Measurements from ENCODE around the gene CST9.
"Not testable (repeated sequence)": the region's sequence is repeated elsewhere in the genome, so short reads cannot be mapped to it uniquely, and the experiment has no call there.

Gene CST9

DNA sequence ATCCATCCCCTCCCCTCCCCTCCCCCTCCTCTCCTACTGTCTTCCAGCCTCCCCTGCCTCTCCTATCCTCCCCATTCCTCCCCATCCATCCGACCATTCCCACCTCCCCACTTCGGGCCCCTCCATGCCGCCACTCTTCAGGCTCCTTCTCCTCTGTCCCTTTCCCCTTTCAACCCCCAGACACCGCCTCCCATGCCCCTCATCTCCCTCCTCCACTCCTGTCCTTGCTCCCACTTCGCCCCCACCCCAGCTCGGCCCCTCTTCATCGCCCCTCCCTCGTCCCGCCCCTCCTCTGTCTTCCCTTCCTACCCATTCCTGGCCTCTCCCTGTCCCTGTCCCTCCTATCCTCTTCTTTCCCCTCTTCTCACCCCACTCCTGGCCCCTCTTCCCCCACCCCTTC, 32.6 kb upstream of the CST9 start:
- H3K36me3 ChIP-seq (ENCODE audit: control insufficient read depth, insufficient read depth, low read length) = no peaks in the 10 kb centered on the region
- H3K9ac ChIP-seq = no peak overlapping the region
- H3K27ac ChIP-seq = no peak overlapping the region
- no peaks in the 10 kb centered on the region for H3K79me2 ChIP-seq
- no peak overlapping the region for H3K4me2 ChIP-seq (ENCODE audit: low read length)
- H3K4me3 ChIP-seq (ENCODE audit: low read depth, low read length) = no peak overlapping the region
- no peaks in the 10 kb centered on the region for H3K9me3 ChIP-seq (ENCODE audit: control insufficient read depth, low read length)
- no peaks in the 10 kb centered on the region for H3K27me3 ChIP-seq (ENCODE audit: control insufficient read depth, insufficient read depth, low read length)
- peaks cover 7% of the 10 kb centered on the region for H3K4me1 ChIP-seq
- TF ChIP-seq, protein P1, sequence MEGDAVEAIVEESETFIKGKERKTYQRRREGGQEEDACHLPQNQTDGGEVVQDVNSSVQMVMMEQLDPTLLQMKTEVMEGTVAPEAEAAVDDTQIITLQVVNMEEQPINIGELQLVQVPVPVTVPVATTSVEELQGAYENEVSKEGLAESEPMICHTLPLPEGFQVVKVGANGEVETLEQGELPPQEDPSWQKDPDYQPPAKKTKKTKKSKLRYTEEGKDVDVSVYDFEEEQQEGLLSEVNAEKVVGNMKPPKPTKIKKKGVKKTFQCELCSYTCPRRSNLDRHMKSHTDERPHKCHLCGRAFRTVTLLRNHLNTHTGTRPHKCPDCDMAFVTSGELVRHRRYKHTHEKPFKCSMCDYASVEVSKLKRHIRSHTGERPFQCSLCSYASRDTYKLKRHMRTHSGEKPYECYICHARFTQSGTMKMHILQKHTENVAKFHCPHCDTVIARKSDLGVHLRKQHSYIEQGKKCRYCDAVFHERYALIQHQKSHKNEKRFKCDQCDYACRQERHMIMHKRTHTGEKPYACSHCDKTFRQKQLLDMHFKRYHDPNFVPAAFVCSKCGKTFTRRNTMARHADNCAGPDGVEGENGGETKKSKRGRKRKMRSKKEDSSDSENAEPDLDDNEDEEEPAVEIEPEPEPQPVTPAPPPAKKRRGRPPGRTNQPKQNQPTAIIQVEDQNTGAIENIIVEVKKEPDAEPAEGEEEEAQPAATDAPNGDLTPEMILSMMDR (IDR thresholded peaks at IDR 0.05) = no peak
- no peak overlapping the region for H2AFZ ChIP-seq

DNA sequence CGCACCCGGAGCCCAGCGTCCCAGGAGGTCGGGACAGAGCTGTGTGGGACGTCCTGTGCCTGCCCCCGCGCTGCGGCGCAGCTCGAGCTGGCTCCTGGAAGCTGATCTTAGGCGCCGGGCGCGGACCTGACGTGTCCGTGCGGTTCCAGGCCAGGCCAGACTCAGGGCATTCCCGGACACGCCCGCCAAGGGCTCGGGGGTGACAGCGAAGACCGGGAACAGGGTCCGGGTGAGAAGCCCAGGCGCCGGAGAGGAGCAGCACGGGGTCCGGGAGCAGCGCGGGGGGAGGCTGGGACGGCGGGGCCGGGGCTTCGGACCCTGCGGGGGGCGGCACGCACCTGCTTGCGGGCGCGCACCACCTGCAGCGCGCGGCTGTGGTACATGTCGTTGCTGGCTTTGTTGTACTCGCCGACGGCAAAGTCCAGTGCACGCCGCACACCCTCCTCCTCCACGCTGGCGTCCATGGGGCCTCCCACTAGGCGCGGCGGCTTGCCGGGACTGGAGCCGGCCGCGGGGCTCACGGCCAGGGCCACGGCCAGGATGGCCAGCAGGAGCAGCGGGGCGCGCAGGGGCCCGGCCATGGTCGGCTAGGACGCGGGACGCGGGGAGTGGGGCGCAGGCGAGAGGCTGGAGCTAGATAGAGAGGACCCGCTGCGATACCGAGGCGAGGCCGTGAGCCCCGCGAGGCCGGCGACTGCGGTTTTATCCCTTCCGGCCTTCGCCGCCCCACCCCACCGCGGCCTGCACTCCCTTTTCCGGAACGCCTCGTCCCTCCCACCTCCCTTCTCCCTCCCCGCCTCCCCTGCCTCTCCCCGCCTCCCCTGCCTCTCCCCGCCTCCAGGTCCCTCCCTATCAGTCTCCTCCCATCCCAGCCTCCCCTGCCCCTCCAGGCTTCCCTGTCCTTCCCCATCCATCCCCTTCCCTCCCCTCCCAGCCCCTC, 31.8 kb upstream of the CST9 start, which contains the start of gene CST3:
Gene CST3, minus strand, starts transcription at position 674 of the 940 bp plus-strand sequence. Its CDS starts 93 bp downstream, at position 581.
- H3K4me1 ChIP-seq = peaks cover 7% of the 10 kb centered on the region
- no peak within 1 kb of the TSS for H3K9ac ChIP-seq
- H3K4me3 ChIP-seq (ENCODE audit: low read depth, low read length) = peak within 1 kb of the TSS; percentile 51
- peak within 1 kb of the TSS; percentile 99 for H2AFZ ChIP-seq
- no peaks in the 10 kb centered on the region for H3K79me2 ChIP-seq
- no peaks in the 10 kb centered on the region for H3K9me3 ChIP-seq (ENCODE audit: control insufficient read depth, low read length)
- no peaks in the 10 kb centered on the region for H3K27me3 ChIP-seq (ENCODE audit: control insufficient read depth, insufficient read depth, low read length)
- peak within 1 kb of the TSS; percentile 80 for H3K27ac ChIP-seq
- H3K4me2 ChIP-seq (ENCODE audit: low read length) = peak within 1 kb of the TSS; percentile 61
- H3K36me3 ChIP-seq (ENCODE audit: control insufficient read depth, insufficient read depth, low read length) = no peaks in the 10 kb centered on the region
- TF ChIP-seq, protein P1 (IDR thresholded peaks at IDR 0.05) = no peak

DNA sequence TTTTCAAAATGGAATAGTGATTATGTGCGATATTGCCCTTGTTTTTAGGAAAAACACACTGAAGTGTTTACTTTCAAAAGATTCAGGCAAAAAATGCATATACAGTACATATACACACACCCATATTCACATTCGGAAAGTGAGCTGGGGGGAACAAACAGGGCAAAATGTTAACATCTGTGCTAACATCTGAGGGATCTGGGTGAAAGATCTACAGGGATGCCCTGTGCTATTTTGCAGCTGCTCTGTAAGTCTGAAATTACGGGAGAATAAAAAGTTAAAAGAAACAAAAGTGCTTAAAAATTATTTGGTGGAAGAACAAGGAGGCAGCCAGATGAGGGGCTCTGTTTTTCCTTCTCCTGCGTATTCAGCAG, 31.2 kb upstream of the CST9 start:
- H3K79me2 ChIP-seq = no peaks in the 10 kb centered on the region
- TF ChIP-seq, protein P1 (IDR thresholded peaks at IDR 0.05) = no peak
- H2AFZ ChIP-seq = peak overlapping the region; percentile 99
- no peaks in the 10 kb centered on the region for H3K36me3 ChIP-seq (ENCODE audit: control insufficient read depth, insufficient read depth, low read length)
- no peak overlapping the region for H3K27ac ChIP-seq
- H3K9me3 ChIP-seq (ENCODE audit: control insufficient read depth, low read length) = no peaks in the 10 kb centered on the region
- peak overlapping the region; percentile 61 for H3K4me2 ChIP-seq (ENCODE audit: low read length)
- H3K9ac ChIP-seq = no peak overlapping the region
- H3K27me3 ChIP-seq (ENCODE audit: control insufficient read depth, insufficient read depth, low read length) = no peaks in the 10 kb centered on the region
- H3K4me1 ChIP-seq = peaks cover 7% of the 10 kb centered on the region
- H3K4me3 ChIP-seq (ENCODE audit: low read depth, low read length) = peak overlapping the region; percentile 51

DNA sequence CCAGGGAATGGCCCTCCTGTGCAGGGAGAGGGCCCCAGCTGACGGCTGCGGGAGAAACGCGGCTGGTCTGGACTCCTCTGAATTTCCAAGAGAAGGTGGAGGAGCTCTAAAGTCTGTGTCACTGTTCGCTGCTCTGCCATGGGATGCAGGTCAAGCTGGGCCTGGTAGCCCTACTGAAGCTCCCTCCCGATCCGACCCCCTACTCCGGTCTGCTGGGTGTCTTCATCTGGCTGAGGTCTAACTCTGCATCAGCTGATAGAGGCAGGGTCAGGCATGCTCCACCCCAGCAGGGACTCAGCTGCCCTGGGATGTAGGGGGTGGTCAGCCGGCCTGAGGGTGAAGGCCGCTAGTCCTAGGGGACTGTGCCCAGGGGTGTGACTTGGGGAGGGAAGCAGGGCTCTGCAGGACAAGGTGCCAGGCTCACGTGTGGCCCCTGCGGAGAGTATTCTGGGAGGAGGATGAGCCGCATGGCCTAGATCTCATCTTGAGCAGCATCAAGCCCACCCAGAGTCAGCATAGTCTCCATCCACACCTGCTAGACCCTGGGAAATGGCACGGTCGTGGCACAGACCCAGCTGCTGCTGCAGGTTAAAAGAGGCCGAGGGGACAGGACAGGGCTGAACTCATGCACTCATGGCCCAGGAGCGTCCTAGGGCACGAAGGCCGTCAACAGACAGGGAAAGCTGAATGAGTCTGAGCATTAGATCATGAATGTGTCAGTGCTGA, 30.6 kb upstream of the CST9 start:
- H3K4me1 ChIP-seq = peaks cover 7% of the 10 kb centered on the region
- peak overlapping the region; percentile 51 for H3K4me3 ChIP-seq (ENCODE audit: low read depth, low read length)
- peak overlapping the region; percentile 61 for H3K4me2 ChIP-seq (ENCODE audit: low read length)
- no peak overlapping the region for H2AFZ ChIP-seq
- H3K79me2 ChIP-seq = no peaks in the 10 kb centered on the region
- TF ChIP-seq, protein P1 (IDR thresholded peaks at IDR 0.05) = no peak
- no peaks in the 10 kb centered on the region for H3K9me3 ChIP-seq (ENCODE audit: control insufficient read depth, low read length)
- H3K9ac ChIP-seq = no peak overlapping the region
- no peaks in the 10 kb centered on the region for H3K27me3 ChIP-seq (ENCODE audit: control insufficient read depth, insufficient read depth, low read length)
- H3K27ac ChIP-seq = no peak overlapping the region
- H3K36me3 ChIP-seq (ENCODE audit: control insufficient read depth, insufficient read depth, low read length) = no peaks in the 10 kb centered on the region

DNA sequence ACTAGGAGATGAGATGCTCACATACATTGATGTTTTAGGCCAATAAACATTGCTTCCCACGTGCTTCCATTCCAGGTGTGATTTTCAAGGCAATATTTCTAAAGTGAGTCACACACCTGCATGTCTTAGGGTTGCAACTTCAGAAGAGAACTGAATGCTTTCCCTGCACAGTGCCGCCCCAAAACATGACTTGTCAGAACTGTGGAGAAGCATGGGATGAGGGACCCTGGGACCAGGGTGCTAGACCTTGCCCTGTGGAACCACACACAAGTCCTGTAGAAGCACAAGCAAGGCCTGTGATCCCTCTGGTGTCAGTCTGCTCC, 30.0 kb upstream of the CST9 start:
- H3K27ac ChIP-seq; H3K4me2 ChIP-seq (ENCODE audit: low read length); H3K4me1 ChIP-seq; H3K9ac ChIP-seq; H3K4me3 ChIP-seq (ENCODE audit: low read depth, low read length); H2AFZ ChIP-seq; H3K36me3 ChIP-seq (ENCODE audit: control insufficient read depth, insufficient read depth, low read length); H3K9me3 ChIP-seq (ENCODE audit: control insufficient read depth, low read length); H3K27me3 ChIP-seq (ENCODE audit: control insufficient read depth, insufficient read depth, low read length); H3K79me2 ChIP-seq: not testable (repeated sequence)
